Nephron progenitor cell (in vitro differentiated cells): ENCODE measurements around the gene PLXNA4.

Experiments
- DNase-seq: peaks from one replicate; pipeline ENCODE4 v3.0.0; 2021
- H3K27ac Mint-ChIP-seq: 2 replicates; pipeline ENCODE4 v1.8.0; 2021; ENCODE audit warnings: mild to moderate bottlenecking, moderate library complexity, mixed read lengths
- H3K27me3 Mint-ChIP-seq: 2 replicates; pipeline ENCODE4 v1.8.0; 2021; ENCODE audit warnings: mild to moderate bottlenecking, low read depth, mixed read lengths; ENCODE audit not compliant: poor library complexity
- H3K36me3 Mint-ChIP-seq: 2 replicates; pipeline ENCODE4 v1.8.0; 2021; ENCODE audit warnings: low read depth, mixed read lengths
- H3K4me1 Mint-ChIP-seq: 2 replicates; pipeline ENCODE4 v1.8.0; 2021; ENCODE audit warnings: mixed read lengths
- H3K4me3 Mint-ChIP-seq: 2 replicates; pipeline ENCODE4 v1.8.0; 2021; ENCODE audit warnings: mild to moderate bottlenecking, moderate library complexity, mixed read lengths
- H3K9me3 Mint-ChIP-seq: 2 replicates; pipeline ENCODE4 v1.8.0; 2021; ENCODE audit warnings: mild to moderate bottlenecking, moderate library complexity, mixed read lengths
- TF ChIP-seq, protein P1 (sequence below): fragments of 200-600 bp; sonication (generic); IDR thresholded peaks from 2 replicates; pipeline ENCODE4 v1.5.0; 2021; ENCODE audit warnings: antibody characterized with exemption

PLXNA4 gene

GRCh38 chr7:132118641-132119040 is 457.6 kb downstream of the PLXNA4 start:
- no peak for DNase-seq
- Mint-ChIP-seq H3K27me3 (peaks cover 52% of the 10 kb centered on the region), H3K36me3 (no peaks in the 10 kb centered on the region), H3K9me3 (no peaks in the 10 kb centered on the region), H3K4me1 (peaks cover 26% of the 10 kb centered on the region), H3K4me3 (no peak overlapping the region), H3K27ac (no peak overlapping the region)
- TF ChIP-seq, protein P1, sequence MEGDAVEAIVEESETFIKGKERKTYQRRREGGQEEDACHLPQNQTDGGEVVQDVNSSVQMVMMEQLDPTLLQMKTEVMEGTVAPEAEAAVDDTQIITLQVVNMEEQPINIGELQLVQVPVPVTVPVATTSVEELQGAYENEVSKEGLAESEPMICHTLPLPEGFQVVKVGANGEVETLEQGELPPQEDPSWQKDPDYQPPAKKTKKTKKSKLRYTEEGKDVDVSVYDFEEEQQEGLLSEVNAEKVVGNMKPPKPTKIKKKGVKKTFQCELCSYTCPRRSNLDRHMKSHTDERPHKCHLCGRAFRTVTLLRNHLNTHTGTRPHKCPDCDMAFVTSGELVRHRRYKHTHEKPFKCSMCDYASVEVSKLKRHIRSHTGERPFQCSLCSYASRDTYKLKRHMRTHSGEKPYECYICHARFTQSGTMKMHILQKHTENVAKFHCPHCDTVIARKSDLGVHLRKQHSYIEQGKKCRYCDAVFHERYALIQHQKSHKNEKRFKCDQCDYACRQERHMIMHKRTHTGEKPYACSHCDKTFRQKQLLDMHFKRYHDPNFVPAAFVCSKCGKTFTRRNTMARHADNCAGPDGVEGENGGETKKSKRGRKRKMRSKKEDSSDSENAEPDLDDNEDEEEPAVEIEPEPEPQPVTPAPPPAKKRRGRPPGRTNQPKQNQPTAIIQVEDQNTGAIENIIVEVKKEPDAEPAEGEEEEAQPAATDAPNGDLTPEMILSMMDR, result no peak

DNA sequence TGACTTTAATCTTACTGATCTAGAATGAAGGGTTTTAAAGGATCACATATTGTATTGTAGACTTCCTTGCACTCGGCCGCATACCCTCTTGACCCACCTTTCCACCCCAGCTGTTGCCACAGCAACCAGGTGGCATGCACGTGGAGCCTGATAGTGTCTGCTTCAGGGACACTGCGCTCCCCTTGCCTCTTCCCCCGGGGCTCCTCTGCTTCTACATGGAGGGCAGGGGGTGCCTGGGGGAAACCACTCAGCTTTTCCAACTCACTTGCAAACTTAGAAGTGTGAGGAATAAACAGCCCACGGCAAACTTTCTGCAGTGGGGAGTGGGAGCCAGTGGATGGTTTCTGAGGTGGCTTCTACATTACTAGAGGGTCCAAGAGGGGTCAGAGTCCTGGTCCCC is 458.6 kb downstream of the PLXNA4 start:
- no peaks in the 10 kb centered on the region for H3K9me3 Mint-ChIP-seq
- no peak overlapping the region for H3K27ac Mint-ChIP-seq
- peaks cover 36% of the 10 kb centered on the region for H3K4me1 Mint-ChIP-seq

DNA sequence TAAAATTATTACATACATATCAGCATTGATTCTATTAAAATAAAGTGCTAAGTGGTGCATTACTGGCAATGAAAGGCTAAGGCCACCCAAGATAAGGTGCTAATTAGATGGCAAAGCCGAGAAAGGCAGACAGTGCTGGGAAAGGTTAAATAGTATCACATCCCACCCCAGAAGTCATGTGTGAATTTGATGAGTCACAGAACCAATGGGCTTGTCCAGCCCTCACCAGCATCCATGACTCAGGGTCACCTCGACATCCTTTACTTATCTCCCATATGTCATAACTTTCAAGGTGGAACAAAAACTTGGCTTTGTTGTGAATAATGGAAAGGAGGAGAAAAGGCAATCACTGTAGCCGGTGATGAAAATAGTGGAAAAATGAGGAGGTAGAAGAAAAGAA is 459.1 kb downstream of the PLXNA4 start:
- Mint-ChIP-seq H3K9me3 (no peaks in the 10 kb centered on the region), H3K4me1 (peaks cover 40% of the 10 kb centered on the region), H3K36me3 (no peaks in the 10 kb centered on the region), H3K4me3 (no peak overlapping the region), H3K27me3 (peaks cover 46% of the 10 kb centered on the region), H3K27ac (no peak overlapping the region)
- DNase-seq, result no peak
- TF ChIP-seq, protein P1, result no peak

More for the DNA sequence above, 458.6 kb downstream of the PLXNA4 start:
- TF ChIP-seq, protein P1, result no peak
- H3K36me3 Mint-ChIP-seq, result no peaks in the 10 kb centered on the region
- no peak overlapping the region for H3K4me3 Mint-ChIP-seq
- no peak for DNase-seq
- peaks cover 46% of the 10 kb centered on the region for H3K27me3 Mint-ChIP-seq

- no peaks in the 10 kb centered on the region for H3K9me3 Mint-ChIP-seq
- TF ChIP-seq, protein P1, result no peak
- DNase-seq, result no peak
- peaks cover 49% of the 10 kb centered on the region for H3K27me3 Mint-ChIP-seq
- H3K4me1 Mint-ChIP-seq, result peaks cover 43% of the 10 kb centered on the region
- no peak overlapping the region for H3K27ac Mint-ChIP-seq
- no peaks in the 10 kb centered on the region for H3K36me3 Mint-ChIP-seq
- H3K4me3 Mint-ChIP-seq, result no peak overlapping the region
These were observed 459.9 kb downstream of the PLXNA4 start for GRCh38 chr7:132116369-132116768.

GRCh38 chr7:132115758-132116157 is 460.5 kb downstream of the PLXNA4 start:
- Mint-ChIP-seq H3K4me1 (peaks cover 43% of the 10 kb centered on the region), H3K27me3 (peaks cover 52% of the 10 kb centered on the region), H3K4me3 (no peak overlapping the region), H3K27ac (no peak overlapping the region), H3K9me3 (no peaks in the 10 kb centered on the region), H3K36me3 (no peaks in the 10 kb centered on the region)
- TF ChIP-seq, protein P1, result no peak
- DNase-seq, result no peak

DNA sequence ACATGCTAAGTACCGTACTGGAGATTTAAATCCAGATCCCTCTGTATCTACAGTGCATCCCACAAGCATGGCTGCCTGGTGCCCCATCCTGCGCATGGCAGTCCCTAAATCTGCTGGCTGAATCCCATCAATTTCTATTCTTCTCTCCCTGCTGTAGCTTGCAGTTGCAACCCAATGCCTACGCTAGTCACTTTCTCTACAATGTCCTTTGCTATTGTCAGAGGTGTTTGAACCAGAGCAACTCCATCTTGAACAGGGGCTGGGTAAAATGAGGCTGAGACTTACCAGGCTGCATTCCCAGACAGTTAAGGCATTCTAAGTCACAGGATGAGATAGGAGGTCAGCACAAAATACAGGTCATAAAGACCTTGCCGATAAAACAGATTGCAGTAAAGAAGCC is 461.2 kb downstream of the PLXNA4 start:
- no peaks in the 10 kb centered on the region for H3K36me3 Mint-ChIP-seq

More for the DNA sequence above, 461.2 kb downstream of the PLXNA4 start:
- H3K4me3 Mint-ChIP-seq, result no peak overlapping the region
- H3K27ac Mint-ChIP-seq, result no peak overlapping the region
- H3K9me3 Mint-ChIP-seq, result no peaks in the 10 kb centered on the region
- DNase-seq, result no peak
- TF ChIP-seq, protein P1, result no peak
- peaks cover 51% of the 10 kb centered on the region for H3K27me3 Mint-ChIP-seq
- H3K4me1 Mint-ChIP-seq, result peaks cover 36% of the 10 kb centered on the region
